ENCODE data around the gene CEP350.
A peak's percentile ranks its signal among the peaks of the same experiment; 100 is the strongest.

The CEP350 gene

DNA sequence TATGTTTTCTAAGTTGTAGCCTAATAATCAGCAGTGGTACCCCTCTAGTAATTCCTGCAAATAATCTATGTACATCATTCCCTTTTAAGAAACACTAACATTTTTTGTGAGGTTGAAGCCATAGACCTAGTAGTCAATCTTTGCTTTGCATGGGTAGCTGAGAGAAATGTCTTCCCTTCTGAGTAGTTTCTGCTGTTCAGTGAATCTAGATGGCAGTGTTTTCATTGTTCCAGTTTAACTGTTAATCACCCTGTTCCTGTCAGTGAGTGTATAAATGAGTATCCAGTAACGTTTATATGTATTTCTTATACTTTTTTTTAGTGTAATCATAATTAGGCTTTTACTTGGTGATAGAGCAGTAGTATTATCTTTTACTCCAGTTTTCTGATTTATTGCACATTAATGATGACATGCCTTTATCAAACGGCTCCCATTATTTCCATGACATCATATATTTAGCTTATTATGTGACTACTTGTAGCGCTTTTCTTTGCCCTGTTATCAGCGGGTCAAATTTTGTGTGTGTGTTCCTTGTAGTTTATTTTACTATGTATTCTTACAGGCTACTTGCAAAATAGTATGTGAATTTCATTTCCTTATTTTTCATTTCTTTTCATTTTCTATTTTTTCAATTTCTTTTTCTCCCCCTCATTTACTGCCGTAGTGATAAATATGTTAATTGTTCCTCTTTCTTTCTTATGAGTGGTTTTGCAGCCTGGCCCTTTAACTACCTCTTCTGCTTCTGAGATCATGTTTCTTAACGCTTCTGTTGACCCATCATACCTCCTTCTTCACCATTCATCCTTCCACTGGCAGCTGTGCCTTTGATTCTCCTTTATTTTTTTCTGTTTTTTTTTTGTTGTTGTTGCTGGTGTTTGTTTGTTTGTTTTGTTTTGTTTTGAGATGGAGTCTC, 18.8 kb downstream of the CEP350 start:
- H3K27ac Mint-ChIP-seq = peak overlapping the region; percentile 32
- peaks cover 2% of the 10 kb centered on the region for H3K27me3 Mint-ChIP-seq (ENCODE audit: low read depth, poor library complexity)
- peaks cover 26% of the 10 kb centered on the region for H3K9me3 Mint-ChIP-seq
- H3K36me3 Mint-ChIP-seq (ENCODE audit: low read depth) = peaks cover 76% of the 10 kb centered on the region
- TF ChIP-seq, protein P1, sequence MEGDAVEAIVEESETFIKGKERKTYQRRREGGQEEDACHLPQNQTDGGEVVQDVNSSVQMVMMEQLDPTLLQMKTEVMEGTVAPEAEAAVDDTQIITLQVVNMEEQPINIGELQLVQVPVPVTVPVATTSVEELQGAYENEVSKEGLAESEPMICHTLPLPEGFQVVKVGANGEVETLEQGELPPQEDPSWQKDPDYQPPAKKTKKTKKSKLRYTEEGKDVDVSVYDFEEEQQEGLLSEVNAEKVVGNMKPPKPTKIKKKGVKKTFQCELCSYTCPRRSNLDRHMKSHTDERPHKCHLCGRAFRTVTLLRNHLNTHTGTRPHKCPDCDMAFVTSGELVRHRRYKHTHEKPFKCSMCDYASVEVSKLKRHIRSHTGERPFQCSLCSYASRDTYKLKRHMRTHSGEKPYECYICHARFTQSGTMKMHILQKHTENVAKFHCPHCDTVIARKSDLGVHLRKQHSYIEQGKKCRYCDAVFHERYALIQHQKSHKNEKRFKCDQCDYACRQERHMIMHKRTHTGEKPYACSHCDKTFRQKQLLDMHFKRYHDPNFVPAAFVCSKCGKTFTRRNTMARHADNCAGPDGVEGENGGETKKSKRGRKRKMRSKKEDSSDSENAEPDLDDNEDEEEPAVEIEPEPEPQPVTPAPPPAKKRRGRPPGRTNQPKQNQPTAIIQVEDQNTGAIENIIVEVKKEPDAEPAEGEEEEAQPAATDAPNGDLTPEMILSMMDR (IDR thresholded peaks at IDR 0.05) = no peak
- peaks cover 30% of the 10 kb centered on the region for H3K4me1 Mint-ChIP-seq
- DNase-seq = no peak
- H3K4me3 Mint-ChIP-seq = no peak overlapping the region

DNA sequence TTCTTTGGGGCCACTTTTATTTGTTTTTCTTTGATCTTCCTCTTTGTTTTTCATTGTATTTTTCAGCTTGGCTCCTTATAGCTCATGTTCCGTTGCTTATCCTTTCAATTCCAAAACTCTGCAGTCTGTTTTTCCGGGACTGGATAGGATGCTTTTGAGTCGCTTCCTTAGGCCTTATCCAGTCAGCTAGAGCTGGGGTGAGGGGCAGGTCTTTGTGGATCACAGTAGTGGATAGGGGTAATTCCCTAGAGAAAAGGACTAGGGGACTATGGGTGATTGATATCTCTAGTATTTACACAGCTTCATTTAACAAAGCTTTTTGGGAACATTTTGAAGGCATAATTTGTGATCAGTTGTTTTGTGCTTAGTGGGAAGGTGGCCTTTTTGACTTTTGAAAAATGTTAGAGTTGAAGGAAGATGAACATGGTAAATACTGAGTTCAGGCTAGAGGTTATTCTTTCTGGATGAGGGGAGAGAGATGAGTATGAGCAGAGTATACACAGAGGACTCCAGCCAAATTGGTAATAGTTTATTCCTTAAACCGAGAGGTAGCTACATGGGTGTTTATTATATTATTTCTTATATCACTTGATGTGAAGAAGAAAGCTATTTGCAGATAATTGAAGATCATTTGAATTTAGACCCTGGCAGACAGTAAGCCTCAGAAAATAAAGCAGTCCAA, 22.5 kb downstream of the CEP350 start:
- H3K4me3 Mint-ChIP-seq = no peak overlapping the region
- peaks cover 72% of the 10 kb centered on the region for H3K36me3 Mint-ChIP-seq (ENCODE audit: low read depth)
- TF ChIP-seq, protein P1 (IDR thresholded peaks at IDR 0.05) = no peak
- peaks cover 2% of the 10 kb centered on the region for H3K27me3 Mint-ChIP-seq (ENCODE audit: low read depth, poor library complexity)
- DNase-seq = no peak
- peaks cover 28% of the 10 kb centered on the region for H3K4me1 Mint-ChIP-seq
- peak overlapping the region; percentile 91 for H3K27ac Mint-ChIP-seq
- H3K9me3 Mint-ChIP-seq = peaks cover 44% of the 10 kb centered on the region

DNA sequence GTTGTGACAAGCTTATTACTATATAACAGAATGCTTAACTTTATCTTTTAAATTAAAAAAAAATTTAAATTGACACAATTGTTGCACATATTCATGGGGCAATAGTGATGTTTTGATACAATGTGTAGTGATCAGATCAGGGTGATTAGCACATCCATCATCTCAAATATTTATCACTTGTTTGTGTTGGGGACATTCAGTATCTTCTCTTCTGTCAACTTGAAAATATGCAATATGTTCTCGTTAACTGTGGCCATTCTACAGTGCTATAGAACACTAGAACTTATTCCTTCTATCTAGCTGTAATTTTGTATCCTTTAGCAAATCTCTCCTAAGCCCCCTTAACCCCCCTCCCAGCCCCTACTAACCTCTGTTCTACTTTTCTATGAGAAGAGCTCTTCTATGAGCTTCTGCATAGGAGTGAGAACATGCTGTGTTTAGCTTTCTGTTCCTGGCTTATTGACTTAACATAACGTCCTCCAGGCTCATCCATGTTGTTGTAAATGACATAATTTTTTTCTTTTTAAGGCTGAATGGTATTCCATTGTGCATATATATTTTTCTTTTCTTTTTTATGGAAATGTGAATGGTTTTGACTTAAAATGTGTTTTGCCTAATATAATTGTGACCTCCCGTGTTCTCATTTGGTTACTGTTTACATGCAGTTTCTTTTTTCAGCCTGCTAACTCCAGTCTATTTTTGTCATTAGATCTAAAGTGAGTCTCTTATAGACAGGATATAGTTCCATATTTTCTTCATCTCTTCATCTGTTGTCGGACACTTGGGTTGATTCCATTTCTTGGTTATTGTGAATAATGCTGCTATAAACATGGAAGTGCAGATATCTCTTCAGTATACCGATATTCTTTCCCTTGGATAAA, 23.8 kb downstream of the CEP350 start:
- H3K4me1 Mint-ChIP-seq = peaks cover 24% of the 10 kb centered on the region
- H3K27me3 Mint-ChIP-seq (ENCODE audit: low read depth, poor library complexity) = no peaks in the 10 kb centered on the region
- peaks cover 34% of the 10 kb centered on the region for H3K9me3 Mint-ChIP-seq
- peaks cover 62% of the 10 kb centered on the region for H3K36me3 Mint-ChIP-seq (ENCODE audit: low read depth)
- no peak for DNase-seq
- H3K27ac Mint-ChIP-seq = no peak overlapping the region
- no peak overlapping the region for H3K4me3 Mint-ChIP-seq
- TF ChIP-seq, protein P1 (IDR thresholded peaks at IDR 0.05) = no peak

DNA sequence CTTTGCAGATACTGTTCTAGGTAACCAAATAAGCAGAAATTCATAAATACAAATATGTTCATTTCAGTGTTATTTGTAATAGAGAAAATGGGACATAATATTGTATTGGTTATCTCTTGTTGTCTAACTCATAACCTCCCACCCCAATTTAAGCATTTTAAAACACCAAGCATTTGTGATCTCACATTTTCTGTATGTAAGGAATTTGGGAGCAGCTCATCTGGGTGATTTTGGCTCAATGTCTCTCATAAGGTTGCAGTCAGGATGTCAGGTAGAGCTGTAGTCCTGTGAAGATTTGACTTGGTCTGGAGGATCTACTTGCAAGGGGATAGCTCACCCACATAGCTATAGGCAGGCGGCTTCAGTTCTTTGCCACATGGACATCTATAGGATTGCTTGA, 29.5 kb downstream of the CEP350 start:
- Mint-ChIP-seq H3K36me3 (ENCODE audit: low read depth) (peaks cover 22% of the 10 kb centered on the region), H3K4me1 (no peaks in the 10 kb centered on the region), H3K4me3 (no peak overlapping the region), H3K27ac (no peak overlapping the region), H3K27me3 (ENCODE audit: low read depth, poor library complexity) (no peaks in the 10 kb centered on the region), H3K9me3 (peaks cover 14% of the 10 kb centered on the region)
- TF ChIP-seq, protein P1 (IDR thresholded peaks at IDR 0.05) = no peak
- no peak for DNase-seq

DNA sequence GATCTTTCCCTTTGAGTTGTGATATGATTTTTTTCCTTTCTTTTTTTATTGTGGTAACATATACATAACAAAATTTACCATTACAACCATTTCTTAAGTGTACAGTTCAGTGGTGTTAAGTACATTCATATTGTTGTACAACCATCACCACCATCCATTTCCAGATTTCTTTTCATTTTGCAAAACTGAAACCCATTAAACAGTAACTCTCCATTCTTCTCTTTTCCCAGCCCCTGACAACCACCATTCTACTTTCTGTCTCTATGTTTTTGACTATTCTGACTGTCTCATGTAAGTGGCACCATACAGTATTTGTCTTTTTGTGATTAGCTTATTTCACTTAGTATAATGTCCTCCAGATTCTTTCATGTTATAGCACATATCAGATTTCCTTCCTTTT, 30.3 kb downstream of the CEP350 start:
- Mint-ChIP-seq H3K27ac (no peak overlapping the region), H3K4me1 (no peaks in the 10 kb centered on the region), H3K36me3 (ENCODE audit: low read depth) (peaks cover 19% of the 10 kb centered on the region), H3K4me3 (no peak overlapping the region), H3K27me3 (ENCODE audit: low read depth, poor library complexity) (no peaks in the 10 kb centered on the region), H3K9me3 (peaks cover 6% of the 10 kb centered on the region)
- DNase-seq = no peak
- TF ChIP-seq, protein P1 (IDR thresholded peaks at IDR 0.05) = no peak

Measured in nephron progenitor cell (in vitro differentiated cells).